GM12891 (cell line): ENCODE results near the gene DUSP8.

Experiments used
- POLR2A ChIP-seq: IDR thresholded peaks from 2 replicates; pipeline ENCODE4 v1.6.1; 2011; ENCODE audit warnings: low read depth, low read length, control low read depth
- POLR2AphosphoS5 ChIP-seq: IDR thresholded peaks from 2 replicates; pipeline ENCODE4 v1.6.1; 2011; ENCODE audit warnings: low read depth, low read length, control low read depth
- SPI1 ChIP-seq: IDR thresholded peaks from 2 replicates; pipeline ENCODE4 v1.6.1; 2011; ENCODE audit warnings: low read depth, low read length, control low read depth

DNA sequence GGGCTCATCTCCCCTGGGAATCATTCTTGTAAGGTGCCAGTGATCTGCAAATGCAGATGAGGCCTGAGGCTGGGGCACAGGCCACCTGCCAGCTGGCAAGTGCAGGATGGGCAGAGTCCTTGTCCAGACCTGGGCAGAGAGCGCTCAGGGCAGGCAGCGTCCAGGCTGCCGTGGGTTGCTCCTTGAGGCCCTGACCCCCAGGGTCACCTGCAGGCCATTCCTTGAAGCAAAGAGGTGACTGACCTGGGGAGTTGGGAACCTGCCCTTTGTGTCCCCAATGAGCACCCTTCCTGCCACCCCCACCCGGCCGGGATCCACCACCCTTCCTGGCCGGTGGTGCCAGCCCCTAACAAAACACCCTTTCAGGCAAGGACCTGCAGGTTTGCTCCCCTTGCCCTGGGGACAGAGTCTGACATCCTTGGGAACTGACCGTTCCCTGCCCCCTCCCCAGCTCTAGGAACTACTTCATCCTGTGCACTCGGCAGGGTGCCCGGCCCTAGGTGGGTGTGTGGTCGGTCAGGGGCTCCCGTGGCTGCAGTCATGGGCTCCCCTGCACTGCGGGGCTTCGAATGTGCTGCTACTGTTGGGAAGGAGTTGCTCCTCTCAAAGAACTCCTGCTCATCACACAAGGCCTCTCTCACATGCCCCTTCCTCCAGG lies 28.3 kb downstream of the DUSP8 start:
- no peak for TF ChIP-seq POLR2A
- TF ChIP-seq POLR2AphosphoS5: no peak
- TF ChIP-seq SPI1: no peak
